ENCODE data around the gene RPE.

The RPE gene

DNA sequence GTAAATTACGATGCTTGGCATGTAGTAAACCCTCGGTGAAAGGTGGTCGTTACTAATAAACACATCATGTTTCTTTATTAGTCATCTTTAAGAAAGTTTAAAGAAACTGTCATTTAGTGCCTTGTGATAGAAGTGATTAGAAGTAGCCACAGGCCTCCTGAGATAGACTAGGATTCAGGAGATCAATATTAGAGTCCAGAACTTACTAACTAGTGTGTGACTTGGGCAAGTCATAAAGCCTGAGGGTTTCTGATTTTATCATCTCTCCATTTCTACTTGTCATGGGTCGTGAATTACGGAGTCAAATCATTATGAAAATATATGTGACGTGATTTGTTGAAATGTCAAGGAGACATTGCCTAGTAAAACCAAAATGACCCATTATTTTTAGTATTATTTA, 6.7 kb downstream of the RPE start:
- H3K27ac ChIP-seq (replicated peaks), result no peak overlapping the region
- no peaks in the 10 kb centered on the region for H3K27me3 ChIP-seq (ENCODE audit: insufficient read depth, poor library complexity, severe bottlenecking)
- TF ChIP-seq SPI1 (IDR thresholded peaks at IDR 0.05; ENCODE audit: borderline replicate concordance, low read depth) (no peak), GABPA (IDR thresholded peaks at IDR 0.05; ENCODE audit: low read depth) (no peak), POLR2AphosphoS5 (IDR thresholded peaks at IDR 0.05; ENCODE audit: low read depth) (no peak)
- TF ChIP-seq, protein P1, sequence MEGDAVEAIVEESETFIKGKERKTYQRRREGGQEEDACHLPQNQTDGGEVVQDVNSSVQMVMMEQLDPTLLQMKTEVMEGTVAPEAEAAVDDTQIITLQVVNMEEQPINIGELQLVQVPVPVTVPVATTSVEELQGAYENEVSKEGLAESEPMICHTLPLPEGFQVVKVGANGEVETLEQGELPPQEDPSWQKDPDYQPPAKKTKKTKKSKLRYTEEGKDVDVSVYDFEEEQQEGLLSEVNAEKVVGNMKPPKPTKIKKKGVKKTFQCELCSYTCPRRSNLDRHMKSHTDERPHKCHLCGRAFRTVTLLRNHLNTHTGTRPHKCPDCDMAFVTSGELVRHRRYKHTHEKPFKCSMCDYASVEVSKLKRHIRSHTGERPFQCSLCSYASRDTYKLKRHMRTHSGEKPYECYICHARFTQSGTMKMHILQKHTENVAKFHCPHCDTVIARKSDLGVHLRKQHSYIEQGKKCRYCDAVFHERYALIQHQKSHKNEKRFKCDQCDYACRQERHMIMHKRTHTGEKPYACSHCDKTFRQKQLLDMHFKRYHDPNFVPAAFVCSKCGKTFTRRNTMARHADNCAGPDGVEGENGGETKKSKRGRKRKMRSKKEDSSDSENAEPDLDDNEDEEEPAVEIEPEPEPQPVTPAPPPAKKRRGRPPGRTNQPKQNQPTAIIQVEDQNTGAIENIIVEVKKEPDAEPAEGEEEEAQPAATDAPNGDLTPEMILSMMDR (IDR thresholded peaks at IDR 0.05; ENCODE audit: insufficient read depth, low read length), result no peak
- TF ChIP-seq, protein P2, sequence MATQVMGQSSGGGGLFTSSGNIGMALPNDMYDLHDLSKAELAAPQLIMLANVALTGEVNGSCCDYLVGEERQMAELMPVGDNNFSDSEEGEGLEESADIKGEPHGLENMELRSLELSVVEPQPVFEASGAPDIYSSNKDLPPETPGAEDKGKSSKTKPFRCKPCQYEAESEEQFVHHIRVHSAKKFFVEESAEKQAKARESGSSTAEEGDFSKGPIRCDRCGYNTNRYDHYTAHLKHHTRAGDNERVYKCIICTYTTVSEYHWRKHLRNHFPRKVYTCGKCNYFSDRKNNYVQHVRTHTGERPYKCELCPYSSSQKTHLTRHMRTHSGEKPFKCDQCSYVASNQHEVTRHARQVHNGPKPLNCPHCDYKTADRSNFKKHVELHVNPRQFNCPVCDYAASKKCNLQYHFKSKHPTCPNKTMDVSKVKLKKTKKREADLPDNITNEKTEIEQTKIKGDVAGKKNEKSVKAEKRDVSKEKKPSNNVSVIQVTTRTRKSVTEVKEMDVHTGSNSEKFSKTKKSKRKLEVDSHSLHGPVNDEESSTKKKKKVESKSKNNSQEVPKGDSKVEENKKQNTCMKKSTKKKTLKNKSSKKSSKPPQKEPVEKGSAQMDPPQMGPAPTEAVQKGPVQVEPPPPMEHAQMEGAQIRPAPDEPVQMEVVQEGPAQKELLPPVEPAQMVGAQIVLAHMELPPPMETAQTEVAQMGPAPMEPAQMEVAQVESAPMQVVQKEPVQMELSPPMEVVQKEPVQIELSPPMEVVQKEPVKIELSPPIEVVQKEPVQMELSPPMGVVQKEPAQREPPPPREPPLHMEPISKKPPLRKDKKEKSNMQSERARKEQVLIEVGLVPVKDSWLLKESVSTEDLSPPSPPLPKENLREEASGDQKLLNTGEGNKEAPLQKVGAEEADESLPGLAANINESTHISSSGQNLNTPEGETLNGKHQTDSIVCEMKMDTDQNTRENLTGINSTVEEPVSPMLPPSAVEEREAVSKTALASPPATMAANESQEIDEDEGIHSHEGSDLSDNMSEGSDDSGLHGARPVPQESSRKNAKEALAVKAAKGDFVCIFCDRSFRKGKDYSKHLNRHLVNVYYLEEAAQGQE (IDR thresholded peaks at IDR 0.05; ENCODE audit: insufficient replicate concordance, low read depth), result no peak
- H3K4me3 ChIP-seq (replicated peaks; ENCODE audit: insufficient read depth, low read length), result no peak overlapping the region
- no peak for DNase-seq (ENCODE audit: low read depth in 1 of 2, low spot score in 1 of 2)

DNA sequence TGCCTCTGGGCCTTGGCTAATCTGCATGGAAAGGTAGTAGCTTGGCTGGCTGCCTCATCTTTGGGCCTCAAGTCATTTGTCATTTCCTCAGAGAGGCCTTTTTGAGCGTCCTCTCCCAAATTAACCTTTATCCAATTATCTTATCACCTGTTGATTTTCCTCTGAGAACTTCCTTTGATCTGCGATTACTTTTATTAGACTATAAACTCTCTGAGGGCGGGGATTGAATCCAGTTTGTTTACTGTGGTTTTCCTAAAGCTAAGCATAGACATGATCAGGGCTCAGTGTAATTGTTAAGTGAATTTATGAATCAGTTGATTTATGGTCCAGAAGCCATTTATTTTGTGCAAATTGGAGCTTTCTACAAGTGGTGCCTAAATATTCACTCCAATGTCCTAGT, 7.5 kb downstream of the RPE start:
- no peak for DNase-seq (ENCODE audit: low read depth in 1 of 2, low spot score in 1 of 2)
- Histone ChIP-seq H3K27ac (replicated peaks) (no peak overlapping the region), H3K4me3 (replicated peaks; ENCODE audit: insufficient read depth, low read length) (no peak overlapping the region), H3K27me3 (ENCODE audit: insufficient read depth, poor library complexity, severe bottlenecking) (no peaks in the 10 kb centered on the region)
- TF ChIP-seq, protein P1 (IDR thresholded peaks at IDR 0.05; ENCODE audit: insufficient read depth, low read length), result no peak
- TF ChIP-seq POLR2AphosphoS5 (IDR thresholded peaks at IDR 0.05; ENCODE audit: low read depth) (no peak), SPI1 (IDR thresholded peaks at IDR 0.05; ENCODE audit: borderline replicate concordance, low read depth) (no peak), GABPA (IDR thresholded peaks at IDR 0.05; ENCODE audit: low read depth) (no peak)
- TF ChIP-seq, protein P2 (IDR thresholded peaks at IDR 0.05; ENCODE audit: insufficient replicate concordance, low read depth), result no peak

DNA sequence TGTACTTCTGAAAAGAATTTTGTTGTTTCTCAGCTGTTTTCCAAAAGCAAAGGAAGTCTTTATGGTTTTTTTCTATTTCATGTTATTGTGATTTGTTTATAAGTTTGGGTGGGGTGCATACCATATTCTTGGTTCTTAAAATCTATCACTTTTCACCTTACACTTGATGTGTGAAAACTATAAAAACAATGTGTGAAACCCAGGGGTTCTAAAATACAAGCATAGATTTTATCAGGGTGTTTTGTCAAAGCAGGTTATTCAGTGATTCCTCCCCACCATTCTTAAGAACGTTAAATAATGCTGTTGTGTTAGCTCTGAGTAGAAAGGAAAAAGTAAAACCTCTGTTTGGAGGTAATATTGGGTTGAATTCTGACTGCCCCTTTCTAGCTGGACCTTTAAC, 17.7 kb downstream of the RPE start:
- no peaks in the 10 kb centered on the region for H3K27me3 ChIP-seq (ENCODE audit: insufficient read depth, poor library complexity, severe bottlenecking)
- TF ChIP-seq, protein P1 (IDR thresholded peaks at IDR 0.05; ENCODE audit: insufficient read depth, low read length), result no peak
- TF ChIP-seq POLR2AphosphoS5 (IDR thresholded peaks at IDR 0.05; ENCODE audit: low read depth) (no peak), SPI1 (IDR thresholded peaks at IDR 0.05; ENCODE audit: borderline replicate concordance, low read depth) (no peak), GABPA (IDR thresholded peaks at IDR 0.05; ENCODE audit: low read depth) (no peak)
- TF ChIP-seq, protein P2 (IDR thresholded peaks at IDR 0.05; ENCODE audit: insufficient replicate concordance, low read depth), result no peak
- no peak for DNase-seq (ENCODE audit: low read depth in 1 of 2, low spot score in 1 of 2)
- H3K4me3 ChIP-seq (replicated peaks; ENCODE audit: insufficient read depth, low read length), result no peak overlapping the region
- no peak overlapping the region for H3K27ac ChIP-seq (replicated peaks)

All from HL-60 (cell line).